ENCODE data around the gene REP15. TPM values are rescaled to one million over a fixed set of nuclear protein-coding genes. Genes with fewer than 3 reads are reported as not detected.

Gene REP15
- total and polyA plus RNA-seq, 4 donors = 0.58 to 2.1 (median 1.0) TPM

DNA sequence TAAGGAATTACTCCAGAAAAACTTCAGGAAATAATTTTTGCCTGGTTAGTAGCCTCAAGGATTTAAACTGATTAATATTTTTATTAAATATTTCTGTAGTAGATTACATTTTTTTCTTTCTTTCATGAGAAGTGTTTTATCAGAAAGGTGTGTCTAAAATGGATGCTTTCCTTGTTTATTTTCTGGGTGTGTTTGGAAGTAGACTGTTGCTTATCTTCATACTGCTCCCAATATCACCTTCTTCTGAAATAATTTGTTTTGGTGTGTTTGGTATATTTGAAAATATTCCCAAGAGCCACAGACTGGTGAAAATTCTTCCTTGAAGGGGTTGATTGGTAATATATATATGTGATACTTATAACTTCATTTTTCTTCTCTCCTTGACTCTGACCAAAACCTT, 10.1 kb upstream of the REP15 start:
- TF ChIP-seq FOXA1 (IDR thresholded peaks at IDR 0.05) = no peak
- no peak for TF ChIP-seq JUND (IDR thresholded peaks at IDR 0.05)
- TF ChIP-seq RAD21 (IDR thresholded peaks at IDR 0.05) = no peak
- no peak for TF ChIP-seq GABPA (IDR thresholded peaks at IDR 0.05 in 1 of 2, conservative IDR thresholded peaks at IDR 0.05 in 1 of 2)
- TF ChIP-seq HNF4G (IDR thresholded peaks at IDR 0.05) = no peak
- TF ChIP-seq RXRA (IDR thresholded peaks at IDR 0.05) = no peak
- TF ChIP-seq, protein P1, sequence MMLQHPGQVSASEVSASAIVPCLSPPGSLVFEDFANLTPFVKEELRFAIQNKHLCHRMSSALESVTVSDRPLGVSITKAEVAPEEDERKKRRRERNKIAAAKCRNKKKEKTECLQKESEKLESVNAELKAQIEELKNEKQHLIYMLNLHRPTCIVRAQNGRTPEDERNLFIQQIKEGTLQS (IDR thresholded peaks at IDR 0.05) = no peak
- no peak for TF ChIP-seq FOXA2 (IDR thresholded peaks at IDR 0.05)
- TF ChIP-seq, protein P2, sequence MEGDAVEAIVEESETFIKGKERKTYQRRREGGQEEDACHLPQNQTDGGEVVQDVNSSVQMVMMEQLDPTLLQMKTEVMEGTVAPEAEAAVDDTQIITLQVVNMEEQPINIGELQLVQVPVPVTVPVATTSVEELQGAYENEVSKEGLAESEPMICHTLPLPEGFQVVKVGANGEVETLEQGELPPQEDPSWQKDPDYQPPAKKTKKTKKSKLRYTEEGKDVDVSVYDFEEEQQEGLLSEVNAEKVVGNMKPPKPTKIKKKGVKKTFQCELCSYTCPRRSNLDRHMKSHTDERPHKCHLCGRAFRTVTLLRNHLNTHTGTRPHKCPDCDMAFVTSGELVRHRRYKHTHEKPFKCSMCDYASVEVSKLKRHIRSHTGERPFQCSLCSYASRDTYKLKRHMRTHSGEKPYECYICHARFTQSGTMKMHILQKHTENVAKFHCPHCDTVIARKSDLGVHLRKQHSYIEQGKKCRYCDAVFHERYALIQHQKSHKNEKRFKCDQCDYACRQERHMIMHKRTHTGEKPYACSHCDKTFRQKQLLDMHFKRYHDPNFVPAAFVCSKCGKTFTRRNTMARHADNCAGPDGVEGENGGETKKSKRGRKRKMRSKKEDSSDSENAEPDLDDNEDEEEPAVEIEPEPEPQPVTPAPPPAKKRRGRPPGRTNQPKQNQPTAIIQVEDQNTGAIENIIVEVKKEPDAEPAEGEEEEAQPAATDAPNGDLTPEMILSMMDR (IDR thresholded peaks at IDR 0.05; ENCODE audit: low read depth, low read length, missing input control) = no peak
- TF ChIP-seq, protein P3, sequence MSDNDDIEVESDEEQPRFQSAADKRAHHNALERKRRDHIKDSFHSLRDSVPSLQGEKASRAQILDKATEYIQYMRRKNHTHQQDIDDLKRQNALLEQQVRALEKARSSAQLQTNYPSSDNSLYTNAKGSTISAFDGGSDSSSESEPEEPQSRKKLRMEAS (IDR thresholded peaks at IDR 0.05) = no peak
- TF ChIP-seq, protein P4, sequence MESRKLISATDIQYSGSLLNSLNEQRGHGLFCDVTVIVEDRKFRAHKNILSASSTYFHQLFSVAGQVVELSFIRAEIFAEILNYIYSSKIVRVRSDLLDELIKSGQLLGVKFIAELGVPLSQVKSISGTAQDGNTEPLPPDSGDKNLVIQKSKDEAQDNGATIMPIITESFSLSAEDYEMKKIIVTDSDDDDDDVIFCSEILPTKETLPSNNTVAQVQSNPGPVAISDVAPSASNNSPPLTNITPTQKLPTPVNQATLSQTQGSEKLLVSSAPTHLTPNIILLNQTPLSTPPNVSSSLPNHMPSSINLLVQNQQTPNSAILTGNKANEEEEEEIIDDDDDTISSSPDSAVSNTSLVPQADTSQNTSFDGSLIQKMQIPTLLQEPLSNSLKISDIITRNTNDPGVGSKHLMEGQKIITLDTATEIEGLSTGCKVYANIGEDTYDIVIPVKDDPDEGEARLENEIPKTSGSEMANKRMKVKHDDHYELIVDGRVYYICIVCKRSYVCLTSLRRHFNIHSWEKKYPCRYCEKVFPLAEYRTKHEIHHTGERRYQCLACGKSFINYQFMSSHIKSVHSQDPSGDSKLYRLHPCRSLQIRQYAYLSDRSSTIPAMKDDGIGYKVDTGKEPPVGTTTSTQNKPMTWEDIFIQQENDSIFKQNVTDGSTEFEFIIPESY (IDR thresholded peaks at IDR 0.05) = no peak
- no peak for TF ChIP-seq YY1 (IDR thresholded peaks at IDR 0.05)
- TF ChIP-seq, protein P5, sequence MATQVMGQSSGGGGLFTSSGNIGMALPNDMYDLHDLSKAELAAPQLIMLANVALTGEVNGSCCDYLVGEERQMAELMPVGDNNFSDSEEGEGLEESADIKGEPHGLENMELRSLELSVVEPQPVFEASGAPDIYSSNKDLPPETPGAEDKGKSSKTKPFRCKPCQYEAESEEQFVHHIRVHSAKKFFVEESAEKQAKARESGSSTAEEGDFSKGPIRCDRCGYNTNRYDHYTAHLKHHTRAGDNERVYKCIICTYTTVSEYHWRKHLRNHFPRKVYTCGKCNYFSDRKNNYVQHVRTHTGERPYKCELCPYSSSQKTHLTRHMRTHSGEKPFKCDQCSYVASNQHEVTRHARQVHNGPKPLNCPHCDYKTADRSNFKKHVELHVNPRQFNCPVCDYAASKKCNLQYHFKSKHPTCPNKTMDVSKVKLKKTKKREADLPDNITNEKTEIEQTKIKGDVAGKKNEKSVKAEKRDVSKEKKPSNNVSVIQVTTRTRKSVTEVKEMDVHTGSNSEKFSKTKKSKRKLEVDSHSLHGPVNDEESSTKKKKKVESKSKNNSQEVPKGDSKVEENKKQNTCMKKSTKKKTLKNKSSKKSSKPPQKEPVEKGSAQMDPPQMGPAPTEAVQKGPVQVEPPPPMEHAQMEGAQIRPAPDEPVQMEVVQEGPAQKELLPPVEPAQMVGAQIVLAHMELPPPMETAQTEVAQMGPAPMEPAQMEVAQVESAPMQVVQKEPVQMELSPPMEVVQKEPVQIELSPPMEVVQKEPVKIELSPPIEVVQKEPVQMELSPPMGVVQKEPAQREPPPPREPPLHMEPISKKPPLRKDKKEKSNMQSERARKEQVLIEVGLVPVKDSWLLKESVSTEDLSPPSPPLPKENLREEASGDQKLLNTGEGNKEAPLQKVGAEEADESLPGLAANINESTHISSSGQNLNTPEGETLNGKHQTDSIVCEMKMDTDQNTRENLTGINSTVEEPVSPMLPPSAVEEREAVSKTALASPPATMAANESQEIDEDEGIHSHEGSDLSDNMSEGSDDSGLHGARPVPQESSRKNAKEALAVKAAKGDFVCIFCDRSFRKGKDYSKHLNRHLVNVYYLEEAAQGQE (IDR thresholded peaks at IDR 0.05) = no peak
- no peak for TF ChIP-seq NR2F2 (IDR thresholded peaks at IDR 0.05)
- TF ChIP-seq SP1 (IDR thresholded peaks at IDR 0.05) = no peak

DNA sequence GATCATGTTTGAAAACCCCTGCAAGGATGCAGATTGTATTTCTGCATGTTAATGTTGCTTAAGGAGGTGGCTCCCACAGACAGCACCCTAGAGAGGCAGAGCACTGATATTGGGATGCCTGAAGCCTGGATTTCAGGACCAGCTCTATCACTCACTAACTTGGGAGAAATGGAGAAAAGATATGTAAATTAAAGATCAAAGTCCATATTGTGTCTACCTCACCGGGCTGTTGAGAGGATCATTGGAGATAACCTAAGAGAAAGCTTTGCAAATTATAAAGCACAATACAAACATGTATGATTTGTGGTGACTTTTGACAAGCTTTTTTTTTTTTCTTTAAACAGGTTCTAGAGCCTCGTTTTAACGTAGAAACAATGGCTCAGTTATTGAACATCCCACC, 7.6 kb upstream of the REP15 start:
- WGBS = 61% methylated on average over 3 of the region's 3 CpGs
- peaks cover 0 to 61% (median 41%) of the 10 kb centered on the region in 4 donors for H3K36me3 ChIP-seq (ENCODE audit: control insufficient read depth in 4 of 4, insufficient read depth in 3 of 4, low read depth in 1 of 4, low read length in 3 of 4)
- DNase-seq (ENCODE audit: low spot score) = no peak

More for the DNA sequence above, 10.1 kb upstream of the REP15 start:
- Histone ChIP-seq H3K4me3 (ENCODE audit: low read depth in 1 of 3, low read length in 3 of 3) (no peak overlapping the region), H3K9me3 (ENCODE audit: control insufficient read depth in 4 of 4, low read length in 3 of 4) (no peaks in the 10 kb centered on the region), H3K36me3 (ENCODE audit: control insufficient read depth in 4 of 4, insufficient read depth in 3 of 4, low read depth in 1 of 4, low read length in 3 of 4) (peaks cover 3 to 61% (median 36%) of the 10 kb centered on the region in 4 donors), H3K27ac (ENCODE audit: low read depth in 1 of 2, low read length in 2 of 2) (no peak overlapping the region), H3K4me1 (ENCODE audit: control insufficient read depth in 4 of 4, insufficient read depth in 4 of 4, low read length in 3 of 4) (no peaks in the 10 kb centered on the region), H3K9ac (ENCODE audit: low read depth in 1 of 2, low read length in 2 of 2) (no peak overlapping the region), H3K27me3 (ENCODE audit: control insufficient read depth in 4 of 4, insufficient read depth in 4 of 4, low read length in 3 of 4) (no peaks in the 10 kb centered on the region)
- no peak for DNase-seq (ENCODE audit: low spot score)

More for the DNA sequence above, 7.6 kb upstream of the REP15 start:
- Histone ChIP-seq H3K4me1 (ENCODE audit: control insufficient read depth in 4 of 4, insufficient read depth in 4 of 4, low read length in 3 of 4) (no peaks in the 10 kb centered on the region), H3K27ac (ENCODE audit: low read depth in 1 of 2, low read length in 2 of 2) (no peak overlapping the region), H3K9ac (ENCODE audit: low read depth in 1 of 2, low read length in 2 of 2) (no peak overlapping the region), H3K27me3 (ENCODE audit: control insufficient read depth in 4 of 4, insufficient read depth in 4 of 4, low read length in 3 of 4) (no peaks in the 10 kb centered on the region), H3K4me3 (ENCODE audit: low read depth in 1 of 3, low read length in 3 of 3) (no peak overlapping the region), H3K9me3 (ENCODE audit: control insufficient read depth in 4 of 4, low read length in 3 of 4) (no peaks in the 10 kb centered on the region)
- TF ChIP-seq SP1 (IDR thresholded peaks at IDR 0.05) = no peak
- TF ChIP-seq, protein P3 (IDR thresholded peaks at IDR 0.05) = no peak
- TF ChIP-seq HNF4A (conservative IDR thresholded peaks at IDR 0.05) = peak; percentile 23 to 51
- TF ChIP-seq RXRA (IDR thresholded peaks at IDR 0.05) = no peak
- no peak for TF ChIP-seq GABPA (IDR thresholded peaks at IDR 0.05 in 1 of 2, conservative IDR thresholded peaks at IDR 0.05 in 1 of 2)
- no peak for TF ChIP-seq FOXA2 (IDR thresholded peaks at IDR 0.05)

Measured in liver (tissue), 9 donors.